GM23248 (cell line): ENCODE data around the gene TMEM203. TPM values are rescaled to one million over a fixed set of nuclear protein-coding genes. Genes with fewer than 3 reads are reported as not detected.

Experiments
- DNase-seq: peaks from one replicate; pipeline ENCODE4 v3.0.0-alpha.2; 2015
- H2AFZ ChIP-seq: fragments of 200-600 bp; sonication (generic); 2 replicates; pipeline ENCODE4 v1.6.1; 2016; ENCODE audit warnings: antibody characterized with exemption
- H3F3A ChIP-seq: fragments of 200-600 bp; sonication (generic); 2 replicates; pipeline ENCODE4 v1.6.1; 2016; ENCODE audit warnings: mild to moderate bottlenecking, antibody characterized with exemption, mixed run types; ENCODE audit not compliant: insufficient read depth
- H3K27ac ChIP-seq: fragments of 200-600 bp; sonication (generic); 2 replicates; pipeline ENCODE4 v1.5.1; 2016; ENCODE audit warnings: mild to moderate bottlenecking
- H3K27me3 ChIP-seq: fragments of 200-600 bp; sonication (generic); replicated peaks from 2 replicates; pipeline ENCODE4 v1.6.1; 2016; ENCODE audit warnings: mild to moderate bottlenecking; ENCODE audit not compliant: insufficient read depth
- H3K36me3 ChIP-seq: fragments of 200-600 bp; sonication (generic); 2 replicates; pipeline ENCODE4 v1.6.1; 2016; ENCODE audit warnings: low read depth, mild to moderate bottlenecking
- H3K4me1 ChIP-seq: fragments of 200-600 bp; sonication (generic); 2 replicates; pipeline ENCODE4 v1.6.1; 2016; ENCODE audit warnings: mild to moderate bottlenecking; ENCODE audit not compliant: insufficient read depth
- H3K4me2 ChIP-seq: fragments of 200-600 bp; sonication (generic); one replicate; pipeline ENCODE4 v1.6.1; 2016; ENCODE audit warnings: mild to moderate bottlenecking; ENCODE audit not compliant: unreplicated experiment
- H3K4me3 ChIP-seq: fragments of 200-600 bp; sonication (generic); 2 replicates; pipeline ENCODE4 v1.5.1; 2016; ENCODE audit warnings: mild to moderate bottlenecking
- H3K79me2 ChIP-seq: fragments of 200-600 bp; sonication (generic); 2 replicates; pipeline ENCODE4 v1.6.1; 2016; ENCODE audit warnings: mild to moderate bottlenecking; ENCODE audit not compliant: insufficient read depth
- H3K9ac ChIP-seq: fragments of 200-600 bp; sonication (generic); 2 replicates; pipeline ENCODE4 v1.6.1; 2016; ENCODE audit warnings: mild to moderate bottlenecking
- H3K9me2 ChIP-seq: fragments of 200-600 bp; sonication (generic); 2 replicates; pipeline ENCODE4 v1.6.1; 2016; ENCODE audit warnings: mixed run types, mild to moderate bottlenecking, moderate library complexity; ENCODE audit not compliant: insufficient read depth
- H3K9me3 ChIP-seq: fragments of 200-600 bp; sonication (generic); one replicate; pipeline ENCODE4 v1.6.1; 2017; ENCODE audit warnings: low read depth
- H4K20me1 ChIP-seq: fragments of 200-600 bp; sonication (generic); 2 replicates; pipeline ENCODE4 v1.6.0; 2016; ENCODE audit not compliant: insufficient read depth
- EZH2 ChIP-seq: fragments of 200-600 bp; sonication (generic); IDR thresholded peaks from 2 replicates; pipeline ENCODE4 v1.6.1; 2018; ENCODE audit warnings: antibody characterized with exemption, mild to moderate bottlenecking; ENCODE audit not compliant: insufficient read depth, poor library complexity, severe bottlenecking
- EZH2phosphoT487 ChIP-seq: fragments of 200-600 bp; sonication (generic); IDR thresholded peaks from 2 replicates; pipeline ENCODE4 v1.6.1; 2018; ENCODE audit warnings: antibody characterized with exemption, moderate library complexity, mild to moderate bottlenecking, low read depth; ENCODE audit not compliant: insufficient read depth
- WGBS, 2 experiments: methylation state at CpG; one replicate each; pipeline ENCODE4 v1.1.6; 2015 to 2017; ENCODE audit warnings: low lambda C conversion rate in 2 of 2, low coverage in 1 of 2; ENCODE audit errors: missing lambda C conversion rate in 2 of 2; 5-methylcytosine and 5-hydroxymethylcytosine counted together
- in situ Hi-C: fragments of 300-500 bp; cut with MboI; formaldehyde crosslinking; loops from 2 replicates; pipeline ENCODE4 v1.15.0; 2020
- polyA plus RNA-seq: library from polyadenylated mRNA; unstranded; fragments of >200 nt; fragmentation: Nextera tagmentation; extraction: Ambion mirVana; gene quantifications from 2 replicates; pipeline ENCODE4 v1.2.1, GENCODE V29; 2016
- total RNA-seq: library from RNA; depleted of rRNA; stranded (reverse); fragments of >200 nt; shearing (Covaris generic); gene quantifications from 2 replicates; pipeline ENCODE4 v1.2.3, GENCODE V29; 2014

Gene TMEM203
- total and polyA plus RNA-seq, 2 experiments from 2014 or later = 46.9 to 52.9 TPM

DNA sequence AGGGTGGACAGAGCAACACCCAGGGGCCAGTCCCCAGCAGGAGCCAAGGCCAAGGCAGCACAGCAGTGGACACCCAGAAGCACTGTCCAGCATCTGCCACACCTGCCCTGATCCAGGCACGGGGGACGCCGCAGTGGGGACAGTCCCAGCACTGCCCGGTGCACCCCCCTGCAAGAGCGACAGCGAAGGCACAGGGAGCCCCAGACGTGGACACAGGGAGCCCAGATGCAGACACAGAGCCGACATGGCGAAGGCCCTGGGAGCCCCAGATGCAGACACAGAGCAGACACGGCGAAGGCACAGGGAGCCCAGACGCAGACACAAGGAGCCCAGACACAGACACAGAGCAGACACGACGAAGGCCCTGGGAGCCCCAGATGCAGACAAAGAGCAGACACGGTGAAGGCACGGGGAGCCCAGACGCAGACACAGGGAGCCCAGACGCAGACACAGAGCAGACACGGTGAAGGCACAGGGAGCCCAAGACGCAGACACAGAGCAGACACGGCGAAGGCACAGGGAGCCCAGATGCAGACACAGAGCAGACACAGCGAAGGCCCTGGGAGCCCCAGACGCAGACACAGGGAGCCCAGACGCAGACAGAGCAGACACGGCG lies 21.4 kb downstream of the TMEM203 start:
- H3K9ac ChIP-seq = no peak overlapping the region
- TF ChIP-seq EZH2phosphoT487 (no peak), EZH2 (no peak)
- H4K20me1 ChIP-seq = no peaks in the 10 kb centered on the region
- H3K36me3 ChIP-seq = no peaks in the 10 kb centered on the region; the same call in 1 of the 2 replicates
- no peaks in the 10 kb centered on the region for H3K9me3 ChIP-seq
- H3K4me2 ChIP-seq = no peak overlapping the region
- H2AFZ ChIP-seq = no peak overlapping the region
- 90 to 93% methylated on average over 26 of the region's 27 CpGs for WGBS, 2 experiments
- no peaks in the 10 kb centered on the region for H3F3A ChIP-seq
- no peaks in the 10 kb centered on the region for H3K9me2 ChIP-seq
- no peak for DNase-seq
- H3K27ac ChIP-seq = no peak overlapping the region
- H3K4me3 ChIP-seq = no peak overlapping the region
- in situ Hi-C loops = no loop called here
- H3K4me1 ChIP-seq = peaks cover 9% of the 10 kb centered on the region; the same call in 1 of the 2 replicates
- H3K79me2 ChIP-seq = peaks cover 31% of the 10 kb centered on the region
- no peaks in the 10 kb centered on the region for H3K27me3 ChIP-seq

DNA sequence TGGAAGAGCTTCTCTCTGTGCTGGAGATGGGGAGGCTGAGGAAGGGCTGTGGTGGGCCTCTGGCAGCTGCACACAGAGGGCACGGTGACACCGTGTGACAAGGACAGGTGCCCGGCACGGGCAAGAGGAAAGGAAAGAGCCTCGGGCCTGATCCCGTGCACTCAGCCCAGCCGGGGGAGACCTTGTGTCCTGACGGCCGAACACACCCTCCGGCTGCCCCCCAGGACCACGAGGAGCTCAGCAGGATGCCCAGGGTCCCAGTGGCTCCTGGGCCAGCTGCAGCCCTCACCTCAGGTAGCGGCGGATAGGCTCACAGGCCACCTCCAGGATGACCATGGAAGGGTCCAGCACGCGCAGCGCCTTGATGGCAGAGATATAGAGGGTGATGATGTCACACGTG lies 22.6 kb downstream of the TMEM203 start:
- Histone ChIP-seq H3K9me2 (no peaks in the 10 kb centered on the region), H2AFZ (no peak overlapping the region), H3K36me3 (no peaks in the 10 kb centered on the region; the same call in 1 of the 2 replicates), H3K4me2 (no peak overlapping the region), H3K27me3 (no peaks in the 10 kb centered on the region), H3F3A (no peaks in the 10 kb centered on the region), H4K20me1 (no peaks in the 10 kb centered on the region), H3K27ac (no peak overlapping the region), H3K9ac (no peak overlapping the region), H3K9me3 (no peaks in the 10 kb centered on the region), H3K4me1 (peaks cover 9% of the 10 kb centered on the region; the same call in 1 of the 2 replicates), H3K4me3 (no peak overlapping the region), H3K79me2 (peaks cover 27% of the 10 kb centered on the region)
- TF ChIP-seq EZH2phosphoT487 (no peak), EZH2 (no peak)
- 88 to 90% methylated on average over 17 of the region's 17 CpGs for WGBS, 2 experiments
- in situ Hi-C loops = no loop called here
- no peak for DNase-seq

DNA sequence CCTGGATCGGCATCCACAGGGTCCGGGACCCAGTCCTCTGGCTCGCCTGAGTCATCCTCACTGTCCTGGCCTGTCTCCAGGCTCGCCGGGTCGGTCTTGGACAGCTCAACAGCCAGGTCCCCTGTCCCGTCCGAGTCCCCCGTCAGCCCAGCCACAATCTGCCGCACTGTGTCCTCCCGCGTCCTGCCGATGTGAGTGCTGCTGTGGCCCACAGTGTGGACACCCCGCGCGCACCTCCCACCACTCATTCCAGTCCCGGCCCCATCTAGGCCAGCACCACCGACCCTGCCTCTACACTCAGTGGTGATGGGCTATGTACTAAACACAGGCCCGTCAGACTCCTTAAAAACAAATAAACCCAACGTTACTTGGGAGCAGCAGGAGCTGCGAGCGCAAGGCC lies 23.8 kb downstream of the TMEM203 start:
- peaks cover 4% of the 10 kb centered on the region; the same call in 1 of the 2 replicates for H3F3A ChIP-seq
- no peak overlapping the region for H3K4me3 ChIP-seq
- in situ Hi-C loops = no loop called here
- H3K9me2 ChIP-seq = no peaks in the 10 kb centered on the region
- TF ChIP-seq EZH2phosphoT487 (no peak), EZH2 (no peak)
- no peaks in the 10 kb centered on the region for H3K9me3 ChIP-seq
- peaks cover 15% of the 10 kb centered on the region for H3K79me2 ChIP-seq
- H2AFZ ChIP-seq = no peak overlapping the region
- 0 out of 2 replicates have a peak, but pooled peaks cover 2% of the 10 kb centered on the region for H3K4me1 ChIP-seq
- no peak for DNase-seq
- no peak overlapping the region for H3K4me2 ChIP-seq
- H3K27ac ChIP-seq = no peak overlapping the region
- 94 to 95% methylated on average over 18 to 22 of the region's 22 CpGs for WGBS, 2 experiments
- no peak overlapping the region for H3K9ac ChIP-seq
- H3K27me3 ChIP-seq = no peaks in the 10 kb centered on the region
- H4K20me1 ChIP-seq = no peaks in the 10 kb centered on the region
- no peaks in the 10 kb centered on the region; the same call in 1 of the 2 replicates for H3K36me3 ChIP-seq

DNA sequence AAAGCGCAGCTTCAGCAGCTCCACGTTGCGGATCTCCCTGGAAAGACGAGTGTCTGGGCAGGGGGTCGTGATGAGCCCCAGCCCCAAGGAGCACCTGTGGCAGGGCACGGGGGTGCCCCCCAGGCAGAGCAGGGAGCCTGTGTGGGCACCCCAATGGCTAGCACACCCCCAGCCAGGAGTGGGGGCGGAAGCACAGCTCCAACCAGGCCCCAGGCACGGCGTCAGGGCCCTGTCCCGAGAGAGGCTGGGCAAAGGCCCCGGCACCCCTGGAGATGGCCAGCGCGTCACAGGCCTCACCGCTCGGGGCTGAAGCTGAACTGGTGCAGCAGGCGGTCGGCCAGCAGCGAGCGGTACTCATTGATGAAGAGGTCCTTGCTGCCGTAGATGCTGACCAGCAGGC lies 25.0 kb downstream of the TMEM203 start:
- no peaks in the 10 kb centered on the region for H3K27me3 ChIP-seq
- DNase-seq = no peak
- H3K9ac ChIP-seq = no peak overlapping the region
- no peak overlapping the region for H3K27ac ChIP-seq
- no peaks in the 10 kb centered on the region for H3K9me3 ChIP-seq
- WGBS, 2 experiments = 90 to 97% methylated on average over 18 to 20 of the region's 20 CpGs
- peaks cover 4% of the 10 kb centered on the region; the same call in 1 of the 2 replicates for H3K79me2 ChIP-seq
- no peak overlapping the region for H2AFZ ChIP-seq
- H3K4me2 ChIP-seq = no peak overlapping the region
- no peak overlapping the region for H3K4me3 ChIP-seq
- no peaks in the 10 kb centered on the region; the same call in 1 of the 2 replicates for H3K36me3 ChIP-seq
- H3K4me1 ChIP-seq = no peaks in the 10 kb centered on the region
- no peaks in the 10 kb centered on the region for H3K9me2 ChIP-seq
- in situ Hi-C loops = no loop called here
- H4K20me1 ChIP-seq = no peaks in the 10 kb centered on the region
- no peak for TF ChIP-seq EZH2
- H3F3A ChIP-seq = peaks cover 4% of the 10 kb centered on the region; the same call in 1 of the 2 replicates
